Urinary bladder (tissue), 4 donors: ENCODE data around the gene PHKG1. TPM values are rescaled to one million over a fixed set of nuclear protein-coding genes. Genes with fewer than 3 reads are reported as not detected.
"Not testable (repeated sequence)": the region's sequence is repeated elsewhere in the genome, so short reads cannot be mapped to it uniquely, and the experiment has no call there.

Experiments used
- DNase-seq: peaks from one replicate; pipeline ENCODE4 v3.0.0-alpha.2; 2015; ENCODE audit errors: extremely low spot score
- H3K27ac ChIP-seq: one replicate; pipeline ENCODE4 v1.5.1; 2013; ENCODE audit warnings: low read depth, mild to moderate bottlenecking, moderate library complexity
- H3K36me3 ChIP-seq: one replicate; pipeline ENCODE4 v1.6.1; 2013; ENCODE audit warnings: mild to moderate bottlenecking, moderate library complexity; ENCODE audit not compliant: insufficient read depth
- H3K4me1 ChIP-seq: one replicate; pipeline ENCODE4 v1.6.1; 2013; ENCODE audit warnings: mild to moderate bottlenecking, moderate library complexity; ENCODE audit not compliant: insufficient read depth
- H3K4me3 ChIP-seq: one replicate; pipeline ENCODE4 v1.5.1; 2013; ENCODE audit warnings: low read depth, low read length
- WGBS: extraction: QIAGEN DNeasy Blood & Tissue Kit; methylation state at CpG from one replicate; pipeline ENCODE4 v1.1.7; 2013; 5-methylcytosine and 5-hydroxymethylcytosine counted together
- polyA plus RNA-seq: library from polyadenylated mRNA; stranded (reverse); fragments of 200-250 nt; gene quantifications from one replicate; pipeline ENCODE4 v1.2.3, GENCODE V29; 2013
- small RNA-seq: library from RNA; depleted of rRNA; stranded (forward); fragments of <200 nt; gene quantifications from one replicate; pipeline ENCODE3, GENCODE V24; 2014
- total RNA-seq: library from RNA; depleted of rRNA; stranded (reverse); fragments of >200 nt; gene quantifications from one replicate; pipeline ENCODE4 v1.2.3, GENCODE V29; 2014
- donor health status: healthy with polysubstance abuse.
- donor health status: healthy.

The PHKG1 gene
- total and polyA plus RNA-seq, 2 donors: 3.6 to 13.0 TPM

- not testable (repeated sequence) for H3K36me3 ChIP-seq, DNase-seq, H3K4me1 ChIP-seq, H3K4me3 ChIP-seq, H3K27ac ChIP-seq
- WGBS: 95% methylated on average over 2 of the region's 2 CpGs
These were observed 47.0 kb downstream of the PHKG1 start for GRCh38 chr7:56045758-56046157.

DNA sequence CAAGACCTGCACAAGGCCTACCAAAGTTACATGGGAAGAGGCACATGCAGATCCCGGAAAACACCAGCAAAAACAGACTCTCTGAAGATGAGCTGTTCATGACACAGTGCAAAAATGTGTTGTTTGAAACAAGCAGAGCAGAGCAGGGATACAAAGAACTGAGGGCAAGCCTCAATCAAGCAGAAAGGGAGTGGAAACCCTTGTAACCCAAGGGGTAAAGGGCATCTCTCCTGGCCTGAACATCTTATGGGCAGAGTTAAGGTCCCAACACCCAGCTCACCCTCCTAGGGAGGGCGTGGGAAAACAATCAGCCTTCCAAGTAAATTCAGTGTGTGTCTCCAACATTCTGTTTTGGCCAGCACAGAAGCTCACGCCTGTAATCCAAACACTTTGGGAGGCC, 52.0 kb downstream of the PHKG1 start:
- H3K27ac ChIP-seq: no peak overlapping the region
- H3K36me3 ChIP-seq: no peaks in the 10 kb centered on the region
- DNase-seq: no peak
- H3K4me3 ChIP-seq: no peak overlapping the region
- WGBS: 69% methylated on average over 3 of the region's 3 CpGs
- H3K4me1 ChIP-seq: no peaks in the 10 kb centered on the region

- Histone ChIP-seq H3K4me1 (no peaks in the 10 kb centered on the region), H3K36me3 (peaks cover 3% of the 10 kb centered on the region), H3K4me3 (peak overlapping the region; percentile 41), H3K27ac (peak overlapping the region; percentile 24)
- no peak for DNase-seq
- under 1% methylated on average over 27 of the region's 27 CpGs for WGBS
These were observed 58.9 kb downstream of the PHKG1 start for GRCh38 chr7:56033671-56034432.

GRCh38 chr7:56032578-56032977, 60.2 kb downstream of the PHKG1 start:
- H3K27ac ChIP-seq, H3K4me1 ChIP-seq, H3K4me3 ChIP-seq, DNase-seq, H3K36me3 ChIP-seq: not testable (repeated sequence)
- WGBS: 97% methylated on average over 7 of the region's 7 CpGs

DNA sequence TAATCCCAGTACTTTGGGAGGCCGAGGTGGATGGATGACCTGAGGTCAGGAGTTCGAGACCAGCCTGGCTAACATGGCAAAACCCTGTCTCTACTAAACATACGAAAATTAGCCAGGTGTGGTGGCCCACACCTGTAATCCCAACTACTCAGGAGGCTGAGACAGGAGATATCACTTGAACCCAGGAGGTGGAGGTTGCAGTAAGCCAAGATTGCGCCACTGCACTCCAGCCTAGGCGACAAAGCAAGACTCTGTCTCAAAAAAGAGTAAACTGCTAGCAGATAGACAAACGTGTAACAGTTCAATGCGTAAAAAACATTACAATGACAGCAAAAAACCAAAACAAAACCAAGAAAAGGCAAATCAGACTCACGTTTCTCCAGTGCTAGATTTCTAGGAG, 61.2 kb downstream of the PHKG1 start:
- WGBS: 89% methylated on average over 8 of the region's 8 CpGs
- DNase-seq, H3K36me3 ChIP-seq, H3K27ac ChIP-seq, H3K4me3 ChIP-seq, H3K4me1 ChIP-seq: not testable (repeated sequence)

GRCh38 chr7:56030340-56030739, 62.4 kb downstream of the PHKG1 start:
- Histone ChIP-seq H3K36me3 (peaks cover 3% of the 10 kb centered on the region), H3K4me3 (no peak overlapping the region), H3K27ac (no peak overlapping the region), H3K4me1 (no peaks in the 10 kb centered on the region)
- no peak for DNase-seq
- WGBS: 92% methylated on average over 8 of the region's 8 CpGs

Small RNA genes within 50 kb of the gene (small RNA-seq; reads per million reads assigned to genes)
- gene SNORA15 (not detected), gene SNORA22B (not detected)

Other genes with a start within 250 kb of the PHKG1 start
- gene SEPTIN14, start 230.2 kb downstream of the PHKG1 start, total RNA-seq: not detected
- gene SEPTIN14, start 230.2 kb downstream of the PHKG1 start, polyA plus RNA-seq: not detected
- 16.3 TPM for gene ZNF713, start 205.5 kb downstream of the PHKG1 start, total RNA-seq
- 1.6 TPM for gene ZNF713, start 205.5 kb downstream of the PHKG1 start, polyA plus RNA-seq
- gene MRPS17, start 141.1 kb downstream of the PHKG1 start, total RNA-seq: 15.1 TPM
- gene MRPS17, start 141.1 kb downstream of the PHKG1 start, polyA plus RNA-seq: 14.9 TPM
- gene NIPSNAP2, start 128.4 kb downstream of the PHKG1 start, total RNA-seq: 75.4 TPM
- 67.8 TPM for gene NIPSNAP2, start 128.4 kb downstream of the PHKG1 start, polyA plus RNA-seq
- 19.9 TPM for gene PSPH, start 41.5 kb downstream of the PHKG1 start, total RNA-seq
- 6.9 TPM for gene PSPH, start 41.5 kb downstream of the PHKG1 start, polyA plus RNA-seq
- gene CCT6A, start 41.2 kb downstream of the PHKG1 start, total RNA-seq: 133 TPM
- 90.8 TPM for gene CCT6A, start 41.2 kb downstream of the PHKG1 start, polyA plus RNA-seq
- 62.9 TPM for gene SUMF2, start 28.7 kb downstream of the PHKG1 start, total RNA-seq
- gene SUMF2, start 28.7 kb downstream of the PHKG1 start, polyA plus RNA-seq: 104 TPM
- 156 TPM for gene CHCHD2, start 13.5 kb upstream of the PHKG1 start, total RNA-seq
- 495 TPM for gene CHCHD2, start 13.5 kb upstream of the PHKG1 start, polyA plus RNA-seq
- 0.79 TPM for gene NUPR2, start 23.5 kb upstream of the PHKG1 start, total RNA-seq
- gene NUPR2, start 23.5 kb upstream of the PHKG1 start, polyA plus RNA-seq: not detected